Measurements from ENCODE around the gene GGTLC1. TPM values are rescaled to one million over a fixed set of nuclear protein-coding genes. Genes with fewer than 3 reads are reported as not detected.

Gene GGTLC1
- total RNA-seq, 3 donors from 2014 or later, result not detected

DNA sequence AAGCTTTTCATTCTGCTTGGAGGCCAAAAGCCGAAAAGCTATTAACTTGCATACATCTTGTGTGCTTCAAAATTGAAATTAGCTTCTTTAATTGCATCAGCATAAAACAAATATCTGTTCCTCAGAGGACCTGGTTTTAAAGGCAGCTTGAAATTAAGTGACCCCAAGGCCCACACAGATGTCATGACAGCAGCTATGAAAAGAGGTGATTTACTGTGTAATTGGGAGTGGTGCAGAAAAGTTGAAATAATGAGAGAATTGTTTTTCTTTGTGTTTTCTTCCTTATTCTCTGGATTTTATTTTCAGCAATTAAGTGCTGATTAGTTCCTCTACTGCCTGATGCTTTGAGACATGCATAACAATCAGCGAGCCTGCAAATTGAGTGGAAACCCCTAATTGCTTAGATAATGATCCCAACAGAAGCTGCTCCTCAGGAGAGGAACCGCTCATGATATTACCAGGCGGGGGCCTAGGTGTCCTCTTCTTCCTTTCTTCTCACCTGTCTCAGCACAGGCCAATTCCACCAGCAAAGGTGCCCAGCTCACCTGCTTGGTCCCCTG lies 34.1 kb upstream of the GGTLC1 start:
- Histone ChIP-seq H3K4me1 (no peaks in the 10 kb centered on the region), H3K36me3 (no peaks in the 10 kb centered on the region), H3K27me3 (peaks cover 0 to 7% of the 10 kb centered on the region in 2 donors), H3K9me3 (no peaks in the 10 kb centered on the region), H3K27ac (no peak overlapping the region), H3K4me3 (no peak overlapping the region)
- no peak for TF ChIP-seq CTCF (IDR thresholded peaks at IDR 0.05)
- no peak for TF ChIP-seq POLR2A (IDR thresholded peaks at IDR 0.05)
- no peak for TF ChIP-seq POLR2AphosphoS5 (IDR thresholded peaks at IDR 0.05)
- DNase-seq (ENCODE audit: low spot score in 2 of 2), result no peak
- intact Hi-C loops (cut with DNase I; ENCODE audit: low total_unique reads), result no loop called here

DNA sequence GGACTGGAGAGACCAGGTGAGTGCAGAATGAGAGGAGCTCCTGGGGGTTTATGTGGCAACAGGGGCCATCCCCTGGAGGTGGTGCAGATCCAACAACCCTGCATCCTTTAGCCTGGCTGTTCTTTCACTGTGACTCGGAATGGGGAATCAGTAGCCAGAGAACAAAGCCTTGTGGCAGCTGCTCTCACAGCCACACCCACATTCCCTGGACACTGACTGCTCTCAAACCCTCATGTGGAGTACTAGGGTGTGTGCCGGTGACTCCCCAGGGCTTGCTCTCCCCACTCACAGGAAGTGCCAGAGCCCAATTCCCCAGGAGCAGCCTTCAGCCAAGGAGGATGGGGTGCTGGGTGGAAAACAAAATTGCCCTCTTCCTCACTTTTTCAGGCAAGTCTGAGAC lies 30.2 kb upstream of the GGTLC1 start:
- Histone ChIP-seq H3K27me3 (peaks cover 0 to 7% of the 10 kb centered on the region in 2 donors), H3K4me3 (no peak overlapping the region), H3K27ac (no peak overlapping the region), H3K9me3 (no peaks in the 10 kb centered on the region), H3K36me3 (no peaks in the 10 kb centered on the region), H3K4me1 (no peaks in the 10 kb centered on the region)
- TF ChIP-seq POLR2AphosphoS5 (IDR thresholded peaks at IDR 0.05) (no peak), POLR2A (IDR thresholded peaks at IDR 0.05) (no peak), CTCF (IDR thresholded peaks at IDR 0.05) (no peak)
- DNase-seq (ENCODE audit: low spot score in 2 of 2), result no peak
- intact Hi-C loops (cut with DNase I; ENCODE audit: low total_unique reads), result no loop called here

- Histone ChIP-seq H3K9me3 (no peaks in the 10 kb centered on the region), H3K27ac (no peak overlapping the region), H3K36me3 (no peaks in the 10 kb centered on the region), H3K4me1 (no peaks in the 10 kb centered on the region), H3K4me3 (no peak overlapping the region), H3K27me3 (peaks cover 0 to 7% of the 10 kb centered on the region in 2 donors)
- TF ChIP-seq POLR2AphosphoS5 (IDR thresholded peaks at IDR 0.05), result no peak
- TF ChIP-seq CTCF (IDR thresholded peaks at IDR 0.05), result no peak
- no peak for TF ChIP-seq POLR2A (IDR thresholded peaks at IDR 0.05)
- intact Hi-C loops (cut with DNase I; ENCODE audit: low total_unique reads), result no loop called here
- no peak for DNase-seq (ENCODE audit: low spot score in 2 of 2)
These were observed 28.8 kb upstream of the GGTLC1 start for GRCh38 chr20:24017458-24017755.

- Histone ChIP-seq H3K27me3 (peaks cover 0 to 7% of the 10 kb centered on the region in 2 donors), H3K4me3 (no peak overlapping the region), H3K4me1 (no peaks in the 10 kb centered on the region), H3K9me3 (no peaks in the 10 kb centered on the region), H3K36me3 (no peaks in the 10 kb centered on the region), H3K27ac (no peak overlapping the region)
- intact Hi-C loops (cut with DNase I; ENCODE audit: low total_unique reads), result no loop called here
- TF ChIP-seq POLR2AphosphoS5 (IDR thresholded peaks at IDR 0.05), result no peak
- no peak for TF ChIP-seq CTCF (IDR thresholded peaks at IDR 0.05)
- DNase-seq (ENCODE audit: low spot score in 2 of 2), result no peak
These were observed 28.3 kb upstream of the GGTLC1 start for GRCh38 chr20:24016607-24017457.

GRCh38 chr20:24013953-24014352 lies 25.4 kb upstream of the GGTLC1 start:
- Histone ChIP-seq H3K4me1 (no peaks in the 10 kb centered on the region), H3K27me3 (peaks cover 0 to 3% of the 10 kb centered on the region in 2 donors), H3K36me3 (no peaks in the 10 kb centered on the region), H3K27ac (no peak overlapping the region), H3K9me3 (no peaks in the 10 kb centered on the region), H3K4me3 (no peak overlapping the region)
- intact Hi-C loops (cut with DNase I; ENCODE audit: low total_unique reads), result no loop called here
- TF ChIP-seq POLR2AphosphoS5 (IDR thresholded peaks at IDR 0.05) (no peak), CTCF (IDR thresholded peaks at IDR 0.05) (no peak), POLR2A (IDR thresholded peaks at IDR 0.05) (no peak)
- no peak for DNase-seq (ENCODE audit: low spot score in 2 of 2)

Measured in breast epithelium (tissue), 4 donors.